CD14-positive monocyte (primary cell): ENCODE results near the gene LIPG. TPM values are rescaled to one million over a fixed set of nuclear protein-coding genes. Genes with fewer than 3 reads are reported as not detected.
"Not testable (repeated sequence)": the region's sequence is repeated elsewhere in the genome, so short reads cannot be mapped to it uniquely, and the experiment has no call there.

Source experiments
- DNase-seq, 3 donors: peaks; one replicate each; pipeline ENCODE4 v3.0.0-alpha.2; 2011 to 2022
- H2AFZ ChIP-seq: 2 replicates; pipeline ENCODE4 v1.6.0; 2012; ENCODE audit warnings: mild to moderate bottlenecking, low read depth, low read length, inconsistent platforms; ENCODE audit not compliant: insufficient read depth, poor library complexity, severe bottlenecking
- H3K27ac ChIP-seq, 2 donors: 1 replicate in 1 of 2; 2 replicates in 1 of 2; pipeline ENCODE4 v1.5.1; 2012 to 2013; ENCODE audit warnings: low read length in 2 of 2, control low read depth in 1 of 2, inconsistent platforms in 1 of 2, low read depth in 1 of 2, mild to moderate bottlenecking in 1 of 2
- H3K27me3 ChIP-seq, 2 donors: one replicate each; pipeline versions ENCODE4 v1.6.0 to v1.6.1; 2011 to 2013; ENCODE audit warnings: low read length in 2 of 2; ENCODE audit not compliant: control insufficient read depth in 2 of 2, insufficient read depth in 2 of 2
- H3K36me3 ChIP-seq, 2 donors: replicated peaks in 1 of 2; 1 replicate in 1 of 2; 2 replicates in 1 of 2; pipeline versions ENCODE4 v1.5.1 to v1.6.1; 2012 to 2013; ENCODE audit warnings: low read length in 2 of 2, control low read depth in 1 of 2, inconsistent platforms in 1 of 2, mild to moderate bottlenecking in 1 of 2; ENCODE audit not compliant: insufficient read depth in 2 of 2, control insufficient read depth in 1 of 2
- H3K4me1 ChIP-seq, 2 donors: 1 replicate in 1 of 2; 2 replicates in 1 of 2; pipeline versions ENCODE4 v1.5.1 to v1.6.1; 2012 to 2013; ENCODE audit warnings: low read length in 2 of 2, control low read depth in 1 of 2, inconsistent platforms in 1 of 2, mild to moderate bottlenecking in 1 of 2, moderate library complexity in 1 of 2; ENCODE audit not compliant: insufficient read depth in 2 of 2, control insufficient read depth in 1 of 2
- H3K4me2 ChIP-seq: replicated peaks from 2 replicates; pipeline ENCODE3; 2012; ENCODE audit warnings: low read length, moderate library complexity, mild to moderate bottlenecking; ENCODE audit not compliant: poor library complexity, severe bottlenecking; ENCODE audit errors: extremely low read depth
- H3K4me3 ChIP-seq, 3 experiments: fragments of 200-600 bp in 1 of 3; sonication (generic) in 1 of 3; replicated peaks in 1 of 3; 1 replicate in 2 of 3; 2 replicates in 1 of 3; pipeline ENCODE4 v1.5.1; 2011 to 2013; ENCODE audit warnings: low read length in 3 of 3, mild to moderate bottlenecking in 3 of 3, control low read depth in 2 of 3, low read depth in 2 of 3, inconsistent platforms in 1 of 3, moderate library complexity in 1 of 3
- H3K79me2 ChIP-seq: 2 replicates; pipeline ENCODE4 v1.6.0; 2012; ENCODE audit warnings: mild to moderate bottlenecking, control low read depth, inconsistent platforms, low read length, moderate library complexity; ENCODE audit not compliant: insufficient read depth
- H3K9ac ChIP-seq: 2 replicates; pipeline ENCODE4 v1.6.0; 2017; ENCODE audit warnings: low read length, mild to moderate bottlenecking; ENCODE audit not compliant: insufficient read depth, poor library complexity, severe bottlenecking
- H3K9me3 ChIP-seq, 2 donors: replicated peaks in 1 of 2; 1 replicate in 1 of 2; 2 replicates in 1 of 2; pipeline versions ENCODE4 v1.5.1 to v1.6.1; 2012 to 2013; ENCODE audit warnings: low read length in 2 of 2, control low read depth in 1 of 2; ENCODE audit not compliant: control insufficient read depth in 1 of 2, insufficient read depth in 1 of 2
- H4K20me1 ChIP-seq: 2 replicates; pipeline ENCODE4 v1.6.0; 2012; ENCODE audit warnings: mild to moderate bottlenecking, low read length, control low read depth, moderate library complexity; ENCODE audit not compliant: insufficient read depth
- H3K27ac Mint-ChIP-seq, 7 donors: one replicate each; pipeline ENCODE4 v1.8.0; 2020; ENCODE audit warnings: mild to moderate bottlenecking in 7 of 7, mixed read lengths in 7 of 7, moderate library complexity in 6 of 7, inconsistent platforms in 2 of 7
- H3K27me3 Mint-ChIP-seq, 3 donors: one replicate each; pipeline ENCODE4 v1.8.0; 2021 to 2022; ENCODE audit warnings: low read depth in 3 of 3, mild to moderate bottlenecking in 3 of 3, mixed read lengths in 3 of 3, moderate library complexity in 3 of 3, inconsistent platforms in 1 of 3
- H3K36me3 Mint-ChIP-seq, 2 donors: one replicate each; pipeline ENCODE4 v1.8.0; 2020; ENCODE audit warnings: mixed read lengths in 2 of 2, inconsistent platforms in 1 of 2, mild to moderate bottlenecking in 1 of 2
- H3K4me1 Mint-ChIP-seq: one replicate; pipeline ENCODE4 v1.8.0; 2020; ENCODE audit warnings: mild to moderate bottlenecking, mixed read lengths
- H3K4me3 Mint-ChIP-seq, 2 donors: one replicate each; pipeline ENCODE4 v1.8.0; 2020; ENCODE audit warnings: mild to moderate bottlenecking in 2 of 2, mixed read lengths in 2 of 2, moderate library complexity in 1 of 2
- H3K9me3 Mint-ChIP-seq, 7 donors: one replicate each; pipeline ENCODE4 v1.8.0; 2020 to 2022; ENCODE audit warnings: mixed read lengths in 7 of 7, mild to moderate bottlenecking in 6 of 7, moderate library complexity in 6 of 7, inconsistent platforms in 2 of 7
- CTCF ChIP-seq: fragments of 200-600 bp; IDR thresholded peaks from one replicate; pipeline ENCODE4 v1.8.0; 2022; ENCODE audit warnings: antibody characterized with exemption, mild to moderate bottlenecking
- WGBS: methylation state at CpG from one replicate; pipeline ENCODE4 v1.1.5; 2013; ENCODE audit warnings: missing lambda C conversion rate; ENCODE audit not compliant: insufficient coverage; 5-methylcytosine and 5-hydroxymethylcytosine counted together
- intact Hi-C, 2 donors: fragments of 100-400 bp; cut with micrococcal nuclease; formaldehyde crosslinking; loops; one replicate each; pipeline versions ENCODE4 v1.15.0 to v1.15.1; 2023
- polyA plus RNA-seq, 3 donors: library from polyadenylated mRNA; depleted of rRNA in 1 of 3; unstranded in 2 of 3; stranded (reverse) in 1 of 3; fragments of 300-500 nt in 2 of 3; fragments of >200 nt in 1 of 3; fragmentation: Illumina TruSeq in 2 of 3; gene quantifications; 1 replicate in 2 of 3; 2 replicates in 1 of 3; pipeline ENCODE4 v1.2.3, GENCODE V29; 2012 to 2021

The LIPG gene
- polyA plus RNA-seq, 3 donors: not detected

GRCh38 chr18:49514577-49514976, 47.3 kb upstream of the LIPG start:
- no peak overlapping the region for H3K9ac ChIP-seq
- no peak overlapping the region for H3K4me3 ChIP-seq
- H3K4me2 ChIP-seq: no peak overlapping the region
- no peaks in the 10 kb centered on the region for H4K20me1 ChIP-seq
- no peak overlapping the region for H2AFZ ChIP-seq
- DNase-seq: no peak
- no peak overlapping the region for H3K4me3 Mint-ChIP-seq
- H3K27ac ChIP-seq: no peak overlapping the region
- no peaks in the 10 kb centered on the region for H3K4me1 Mint-ChIP-seq
- no peak for TF ChIP-seq CTCF
- H3K27me3 Mint-ChIP-seq: peaks cover 2 to 4% (median 3%) of the 10 kb centered on the region in 3 donors
- H3K4me1 ChIP-seq: no peaks in the 10 kb centered on the region
- no peaks in the 10 kb centered on the region for H3K36me3 Mint-ChIP-seq
- intact Hi-C loops: loop anchor here in 1 of 2 donors (5.0 kb wide), 1 partner anchor 338 kb away; no protein-coding TSS in a partner anchor
- no peaks in the 10 kb centered on the region for H3K9me3 Mint-ChIP-seq
- H3K36me3 ChIP-seq: no peaks in the 10 kb centered on the region
- no peaks in the 10 kb centered on the region for H3K9me3 ChIP-seq
- no peak overlapping the region for H3K27ac Mint-ChIP-seq
- no peaks in the 10 kb centered on the region for H3K27me3 ChIP-seq
- H3K79me2 ChIP-seq: no peaks in the 10 kb centered on the region
- 87% methylated on average over 6 of the region's 9 CpGs for WGBS

GRCh38 chr18:49515003-49515402, 46.9 kb upstream of the LIPG start:
- H3K4me3 ChIP-seq, H3K4me1 Mint-ChIP-seq, H4K20me1 ChIP-seq, H2AFZ ChIP-seq, H3K27ac ChIP-seq, H3K36me3 Mint-ChIP-seq, H3K27me3 Mint-ChIP-seq, H3K9me3 ChIP-seq, H3K9me3 Mint-ChIP-seq, H3K36me3 ChIP-seq, H3K4me2 ChIP-seq, H3K4me1 ChIP-seq, H3K9ac ChIP-seq, H3K27ac Mint-ChIP-seq, H3K27me3 ChIP-seq, H3K4me3 Mint-ChIP-seq, DNase-seq, intact Hi-C loops, H3K79me2 ChIP-seq: not testable (repeated sequence)
- no CpG with 5 or more reads among the region's 5 CpGs for WGBS
